VCaP (cell line): ENCODE results near the gene CLDN15.
"Not testable (repeated sequence)": the region's sequence is repeated elsewhere in the genome, so short reads cannot be mapped to it uniquely, and the experiment has no call there.

Source experiments
- H3K27ac ChIP-seq: fragments of 450-650 bp; 2 replicates; pipeline ENCODE4 v1.5.1; 2017
- TF ChIP-seq, protein P1 (sequence below): fragments of 450-650 bp; conservative IDR thresholded peaks from 2 replicates; pipeline ENCODE4 v1.5.1; 2017; ENCODE audit warnings: mild to moderate bottlenecking, moderate library complexity

CLDN15 gene

DNA sequence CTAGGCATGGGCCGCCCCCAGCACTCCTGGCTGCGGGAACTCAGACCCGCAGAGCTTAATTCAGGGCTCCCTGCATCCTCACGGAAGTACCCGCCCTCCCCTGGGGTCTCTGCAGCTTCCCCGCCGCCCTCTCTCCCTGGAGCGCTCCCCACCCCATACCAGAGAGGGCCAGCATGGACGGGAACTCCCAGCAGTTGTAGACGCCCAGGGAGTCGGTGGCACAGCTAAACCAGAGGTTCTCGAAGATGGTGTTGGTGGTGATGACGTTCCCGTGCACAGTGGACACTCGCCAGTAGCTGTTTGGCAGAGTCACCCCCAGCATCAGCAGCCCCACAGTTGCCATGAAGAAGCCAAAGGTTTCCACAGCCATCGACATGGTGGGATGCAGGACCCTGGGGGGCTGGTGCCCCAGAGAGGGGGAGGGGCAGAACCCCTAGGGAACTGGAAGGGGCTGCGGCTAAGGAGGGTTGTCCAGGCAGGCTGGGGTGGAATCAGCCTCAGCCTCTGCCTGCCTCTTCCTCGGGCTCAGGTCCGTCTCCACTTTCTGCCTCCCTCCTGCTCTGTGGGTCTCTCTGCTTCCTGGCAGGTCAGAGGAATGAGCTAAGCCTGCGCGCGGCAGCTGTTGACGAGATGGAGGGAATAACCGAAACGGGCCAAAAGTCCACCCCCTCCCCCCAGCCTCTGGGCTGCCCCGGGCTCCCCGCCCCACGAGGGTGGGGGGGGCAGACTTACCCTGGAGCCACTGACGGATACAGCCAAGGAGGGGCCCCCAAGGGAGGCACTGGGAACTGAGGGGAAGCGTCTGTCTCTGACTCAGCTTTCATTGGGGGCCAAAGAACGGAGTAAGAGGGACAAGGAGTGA lies at the start of gene CLDN15:
Gene CLDN15 (minus strand): TSS at position 597 of the 862 bp plus-strand sequence. CDS start 221 bp downstream, at position 376.
- TF ChIP-seq, protein P1, sequence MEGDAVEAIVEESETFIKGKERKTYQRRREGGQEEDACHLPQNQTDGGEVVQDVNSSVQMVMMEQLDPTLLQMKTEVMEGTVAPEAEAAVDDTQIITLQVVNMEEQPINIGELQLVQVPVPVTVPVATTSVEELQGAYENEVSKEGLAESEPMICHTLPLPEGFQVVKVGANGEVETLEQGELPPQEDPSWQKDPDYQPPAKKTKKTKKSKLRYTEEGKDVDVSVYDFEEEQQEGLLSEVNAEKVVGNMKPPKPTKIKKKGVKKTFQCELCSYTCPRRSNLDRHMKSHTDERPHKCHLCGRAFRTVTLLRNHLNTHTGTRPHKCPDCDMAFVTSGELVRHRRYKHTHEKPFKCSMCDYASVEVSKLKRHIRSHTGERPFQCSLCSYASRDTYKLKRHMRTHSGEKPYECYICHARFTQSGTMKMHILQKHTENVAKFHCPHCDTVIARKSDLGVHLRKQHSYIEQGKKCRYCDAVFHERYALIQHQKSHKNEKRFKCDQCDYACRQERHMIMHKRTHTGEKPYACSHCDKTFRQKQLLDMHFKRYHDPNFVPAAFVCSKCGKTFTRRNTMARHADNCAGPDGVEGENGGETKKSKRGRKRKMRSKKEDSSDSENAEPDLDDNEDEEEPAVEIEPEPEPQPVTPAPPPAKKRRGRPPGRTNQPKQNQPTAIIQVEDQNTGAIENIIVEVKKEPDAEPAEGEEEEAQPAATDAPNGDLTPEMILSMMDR: no peak
- no peak within 1 kb of the TSS for H3K27ac ChIP-seq

- no peak overlapping the region for H3K27ac ChIP-seq
- TF ChIP-seq, protein P1: no peak
These were observed 49.4 kb upstream of the CLDN15 start for GRCh38 chr7:101287032-101287431.

GRCh38 chr7:101285880-101286279 lies 48.3 kb upstream of the CLDN15 start:
- peak overlapping the region; percentile 42 for H3K27ac ChIP-seq

DNA sequence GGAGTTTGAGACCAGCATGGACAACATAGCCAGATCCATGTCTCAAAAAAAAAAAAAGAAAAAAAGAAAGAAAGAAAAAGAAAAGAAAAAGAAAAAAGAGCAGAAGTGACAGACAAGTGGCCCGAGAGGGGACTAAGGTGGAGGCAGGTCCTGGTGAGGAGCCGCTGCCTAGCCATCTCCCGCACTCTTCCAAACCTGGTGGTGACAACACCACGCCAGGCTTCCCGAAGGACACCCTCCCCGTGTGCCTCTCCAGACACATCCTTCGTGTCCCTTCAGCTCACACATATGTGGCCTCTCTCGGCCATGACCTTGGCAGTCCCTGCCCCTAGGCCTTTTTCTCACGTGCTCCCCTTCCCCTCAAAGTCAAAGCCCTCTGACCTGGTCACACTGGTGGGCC lies 47.6 kb upstream of the CLDN15 start:
- TF ChIP-seq, protein P1: no peak

GRCh38 chr7:101280912-101281311 lies 43.3 kb upstream of the CLDN15 start:
- H3K27ac ChIP-seq: not testable (repeated sequence)

More for the DNA sequence above, 47.6 kb upstream of the CLDN15 start:
- peak overlapping the region; percentile 42 for H3K27ac ChIP-seq

- TF ChIP-seq, protein P1: no peak
- H3K27ac ChIP-seq: no peak overlapping the region
These were observed 41.1 kb upstream of the CLDN15 start for GRCh38 chr7:101278461-101279292.

DNA sequence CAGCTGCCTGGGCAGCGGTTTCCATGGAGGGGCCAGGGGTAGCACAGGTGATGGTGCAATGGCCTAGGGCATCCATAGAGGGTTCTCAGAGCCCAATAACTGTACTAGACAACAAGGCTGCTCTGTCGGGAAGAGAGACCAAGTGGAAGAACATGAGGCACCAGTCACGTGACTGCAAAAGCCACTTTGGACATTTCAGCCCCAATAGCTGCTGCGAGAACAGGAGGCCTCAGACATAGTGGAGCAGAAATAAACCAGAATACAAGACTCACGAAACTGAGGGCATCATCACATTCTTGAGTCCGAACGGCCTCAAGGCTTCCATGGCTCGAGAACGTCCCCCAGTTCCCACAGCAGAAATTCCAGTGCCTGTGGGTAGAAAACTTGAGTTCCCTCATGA lies 39.6 kb upstream of the CLDN15 start:
- H3K27ac ChIP-seq: no peak overlapping the region
- TF ChIP-seq, protein P1: no peak

DNA sequence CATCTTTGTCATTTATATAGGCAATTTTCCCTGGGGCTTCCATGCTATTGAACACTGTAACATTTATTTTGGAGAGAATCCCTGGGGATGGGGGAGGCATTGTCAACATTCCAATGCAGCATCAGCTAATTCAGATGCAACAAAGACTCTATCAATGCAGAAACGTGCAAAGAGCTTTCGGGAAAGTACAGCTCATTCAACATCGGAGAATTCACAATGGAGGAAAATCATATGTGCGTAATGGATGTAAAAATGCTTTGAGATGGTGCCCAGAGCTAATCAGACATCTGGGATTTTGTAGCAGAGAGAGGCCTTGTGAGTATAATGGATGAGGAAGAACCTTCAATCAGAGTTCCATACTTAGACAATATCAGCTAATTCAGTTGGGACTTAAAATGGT lies 35.6 kb upstream of the CLDN15 start:
- no peak overlapping the region for H3K27ac ChIP-seq
- TF ChIP-seq, protein P1: no peak
